Stomach (tissue), 4 donors: ENCODE results near the gene NRROS.

Source experiments
- CTCF ChIP-seq, 7 experiments: fragments of 450-650 bp in 4 of 7; fragments of 200-600 bp in 3 of 7; sonication (generic) in 3 of 7; IDR thresholded peaks; one replicate each; pipeline ENCODE4 v1.5.1; 2016 to 2019; ENCODE audit warnings: antibody characterized with exemption in 7 of 7, control low read depth in 2 of 7, mild to moderate bottlenecking in 1 of 7
- EP300 ChIP-seq: sonication (generic); formaldehyde crosslinking; IDR thresholded peaks from one replicate; pipeline ENCODE4 v1.6.1; 2017; ENCODE audit warnings: antibody characterized with exemption
- POLR2A ChIP-seq, 4 donors: fragments of 450-650 bp; IDR thresholded peaks; one replicate each; pipeline ENCODE4 v1.6.1; 2016; ENCODE audit warnings: antibody characterized with exemption in 4 of 4, control low read depth in 2 of 4, mild to moderate bottlenecking in 1 of 4, moderate library complexity in 1 of 4
- POLR2AphosphoS5 ChIP-seq, 3 donors: sonication (generic); formaldehyde crosslinking; IDR thresholded peaks; one replicate each; pipeline ENCODE4 v1.6.1; 2016; ENCODE audit warnings: antibody characterized with exemption in 3 of 3

DNA sequence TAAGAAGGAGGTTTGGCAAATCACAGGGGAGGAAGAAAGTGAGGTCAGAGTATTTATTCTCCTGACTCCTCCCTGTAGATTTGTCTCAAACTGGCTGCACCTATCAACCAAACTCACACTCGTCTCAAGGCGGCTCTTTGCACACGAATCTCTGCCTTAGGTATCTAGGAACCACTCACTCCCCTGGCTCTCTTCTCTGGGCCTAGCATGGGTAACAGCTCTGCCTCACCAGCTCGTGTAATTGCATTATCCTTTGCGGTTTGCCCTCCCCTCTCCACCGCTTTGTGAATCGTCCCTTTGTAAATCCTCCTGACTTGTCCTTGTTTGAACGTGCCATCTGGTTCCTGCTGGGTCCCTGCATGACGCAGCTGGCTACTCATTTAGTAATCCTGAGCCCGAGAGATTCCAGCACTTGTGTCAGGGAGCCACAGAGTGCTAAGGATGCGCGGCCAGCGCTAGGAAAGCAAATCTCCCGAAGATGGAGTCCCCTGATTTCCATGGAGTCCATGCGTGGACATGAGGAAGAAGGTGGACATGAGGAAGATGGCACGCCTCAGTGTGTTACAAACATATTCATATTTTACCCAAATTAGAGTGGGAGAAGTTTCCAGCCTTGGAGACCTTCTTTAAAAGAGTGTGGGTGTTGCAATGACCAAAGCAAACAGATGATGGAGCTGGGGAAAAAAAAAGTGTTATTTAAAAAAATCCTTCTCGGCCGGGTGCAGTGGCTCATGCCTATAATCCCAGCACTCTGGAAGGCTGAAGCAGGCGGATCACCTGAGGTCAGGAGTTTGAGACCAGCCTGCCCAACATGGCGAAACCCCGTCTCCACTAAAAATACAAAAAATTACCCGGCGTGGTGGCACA, 26.7 kb downstream of the NRROS start:
- TF ChIP-seq POLR2AphosphoS5 (IDR thresholded peaks at IDR 0.05) (no peak), CTCF (IDR thresholded peaks at IDR 0.05) (no peak), POLR2A (IDR thresholded peaks at IDR 0.05) (no peak), EP300 (no peak)
